ENCODE results near the gene WDR46. TPM values are rescaled to one million over a fixed set of nuclear protein-coding genes. Genes with fewer than 3 reads are reported as not detected.

WDR46 gene
- total and polyA plus RNA-seq, 2 of the 13 experiments (the other 11 are each of a cell fraction or from before 2014, with no cell fraction given), result 47.4 to 105 TPM

- TF ChIP-seq ZUFSP (CRISPR knock-in tag; IDR thresholded peaks at IDR 0.05; ENCODE audit: borderline replicate concordance) (no peak), NR3C1 (CRISPR knock-in tag; IDR thresholded peaks at IDR 0.05) (no peak), AFF4 (CRISPR knock-in tag; IDR thresholded peaks at IDR 0.05) (no peak), LBX2 (CRISPR knock-in tag; IDR thresholded peaks at IDR 0.05; ENCODE audit: borderline replicate concordance) (0 out of 2 replicates have a peak, but pooled peaks have one; percentile 29), ATF7-NPFF (CRISPR knock-in tag; IDR thresholded peaks at IDR 0.05; ENCODE audit: low read depth) (peak; percentile 43; the same call in 1 of the 2 replicates), ZFYVE20 (CRISPR knock-in tag; IDR thresholded peaks at IDR 0.05; ENCODE audit: borderline replicate concordance, low read depth) (no peak), TSC22D2 (CRISPR knock-in tag; IDR thresholded peaks at IDR 0.05; ENCODE audit: borderline replicate concordance) (no peak), MBD4 (IDR thresholded peaks at IDR 0.05; ENCODE audit: borderline replicate concordance, low read length) (no peak), ZNF761 (CRISPR knock-in tag; conservative IDR thresholded peaks at IDR 0.05) (no peak), MEIS1 (CRISPR knock-in tag; IDR thresholded peaks at IDR 0.05; ENCODE audit: borderline replicate concordance) (no peak), SMAD1 (CRISPR knock-in tag; IDR thresholded peaks at IDR 0.05; ENCODE audit: borderline replicate concordance, low read depth) (0 out of 2 replicates have a peak, but pooled peaks have one; percentile 29), ATF1 (CRISPR knock-in tag; IDR thresholded peaks at IDR 0.05) (peak; percentile 59; the same call in 1 of the 2 replicates), ZNF10 (CRISPR knock-in tag; IDR thresholded peaks at IDR 0.05; ENCODE audit: borderline replicate concordance, low read depth) (no peak), CSRNP2 (CRISPR knock-in tag; conservative IDR thresholded peaks at IDR 0.05; ENCODE audit: low read depth) (no peak), RBM22 (optimal IDR thresholded peaks at IDR 0.05; ENCODE audit: low read length) (peak; percentile 50), REST (IDR thresholded peaks at IDR 0.05; ENCODE audit: borderline replicate concordance in 1 of 2, low read depth in 1 of 2, low read length in 2 of 2) (no peak)
Observed at GRCh38 chr6:33317669-33318425, 28.8 kb upstream of the WDR46 start, which contains the start of gene ZBTB22 (continued).
